ENCODE measurements around the gene SNAPC1. TPM values are rescaled to one million over a fixed set of nuclear protein-coding genes. Genes with fewer than 3 reads are reported as not detected.
"Not testable (repeated sequence)": the region's sequence is repeated elsewhere in the genome, so short reads cannot be mapped to it uniquely, and the experiment has no call there.

SNAPC1 gene
- total RNA-seq, 2 donors from 2014 or later = 6.2 to 9.5 TPM

GRCh38 chr14:61744238-61744637, 18.0 kb upstream of the SNAPC1 start:
- H3K4me3 ChIP-seq = no peak overlapping the region
- H3K27ac ChIP-seq = no peak overlapping the region
- no peaks in the 10 kb centered on the region for H3K27me3 ChIP-seq
- no peak for DNase-seq (ENCODE audit: low spot score)
- TF ChIP-seq CTCF (IDR thresholded peaks at IDR 0.05) = no peak
- peaks cover 66% of the 10 kb centered on the region for H3K36me3 ChIP-seq
- peaks cover 0 to 16% of the 10 kb centered on the region in 2 donors for H3K4me1 ChIP-seq
- no peaks in the 10 kb centered on the region for H3K9me3 ChIP-seq

DNA sequence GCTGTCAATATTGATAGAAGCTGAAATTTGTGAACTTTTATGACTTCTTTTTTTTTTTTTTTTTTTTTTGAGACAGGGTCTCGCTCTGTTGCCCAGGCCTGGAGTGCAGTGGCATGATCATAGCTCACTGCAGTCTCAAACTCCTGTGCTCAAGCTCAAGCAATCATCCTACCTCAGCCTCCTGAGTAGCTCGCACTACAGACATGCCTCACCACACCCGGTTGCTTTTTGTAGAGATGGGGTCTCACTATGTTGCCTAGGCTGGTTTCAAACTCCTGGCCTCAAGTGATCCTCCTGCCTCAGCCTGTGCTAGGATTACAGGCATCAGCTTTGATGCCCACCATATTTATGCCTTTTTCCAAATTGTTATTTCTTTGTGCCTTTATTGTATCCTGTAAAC, 15.9 kb upstream of the SNAPC1 start:
- peaks cover 54% of the 10 kb centered on the region for H3K36me3 ChIP-seq
- H3K9me3 ChIP-seq; H3K27me3 ChIP-seq; H3K4me3 ChIP-seq; DNase-seq (ENCODE audit: low spot score): not testable (repeated sequence)
- peak overlapping the region; percentile 19 to 49 for H3K27ac ChIP-seq
- H3K4me1 ChIP-seq = peaks cover 0 to 16% of the 10 kb centered on the region in 2 donors

DNA sequence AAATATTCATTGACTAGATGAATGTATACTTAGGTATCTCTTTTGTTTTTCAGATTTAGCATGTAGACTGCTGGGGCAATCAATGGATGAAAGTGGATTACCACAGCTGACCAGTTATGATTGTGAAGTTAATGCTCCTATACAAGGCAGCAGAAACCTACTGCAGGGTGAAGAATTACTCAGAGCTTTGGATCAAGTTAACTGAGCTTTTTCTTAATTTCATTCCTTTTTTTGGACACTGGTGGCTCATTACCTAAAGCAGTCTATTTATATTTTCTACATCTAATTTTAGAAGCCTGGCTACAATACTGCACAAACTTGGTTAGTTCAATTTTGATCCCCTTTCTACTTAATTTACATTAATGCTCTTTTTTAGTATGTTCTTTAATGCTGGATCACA, 15.3 kb upstream of the SNAPC1 start:
- TF ChIP-seq CTCF (IDR thresholded peaks at IDR 0.05) = no peak
- H3K36me3 ChIP-seq = peaks cover 49% of the 10 kb centered on the region
- no peaks in the 10 kb centered on the region for H3K27me3 ChIP-seq
- no peak overlapping the region for H3K4me3 ChIP-seq
- peak overlapping the region; percentile 19 to 49 for H3K27ac ChIP-seq
- H3K4me1 ChIP-seq = peaks cover 0 to 16% of the 10 kb centered on the region in 2 donors
- DNase-seq (ENCODE audit: low spot score) = no peak
- no peaks in the 10 kb centered on the region for H3K9me3 ChIP-seq

- Histone ChIP-seq H3K27ac (peak overlapping the region; percentile 19 to 49), H3K4me1 (peaks cover 0 to 16% of the 10 kb centered on the region in 2 donors), H3K9me3 (no peaks in the 10 kb centered on the region), H3K4me3 (no peak overlapping the region), H3K27me3 (no peaks in the 10 kb centered on the region), H3K36me3 (peaks cover 44% of the 10 kb centered on the region)
- no peak for DNase-seq (ENCODE audit: low spot score)
- TF ChIP-seq CTCF (IDR thresholded peaks at IDR 0.05) = no peak
Measured at GRCh38 chr14:61747342-61747741, 14.9 kb upstream of the SNAPC1 start.

DNA sequence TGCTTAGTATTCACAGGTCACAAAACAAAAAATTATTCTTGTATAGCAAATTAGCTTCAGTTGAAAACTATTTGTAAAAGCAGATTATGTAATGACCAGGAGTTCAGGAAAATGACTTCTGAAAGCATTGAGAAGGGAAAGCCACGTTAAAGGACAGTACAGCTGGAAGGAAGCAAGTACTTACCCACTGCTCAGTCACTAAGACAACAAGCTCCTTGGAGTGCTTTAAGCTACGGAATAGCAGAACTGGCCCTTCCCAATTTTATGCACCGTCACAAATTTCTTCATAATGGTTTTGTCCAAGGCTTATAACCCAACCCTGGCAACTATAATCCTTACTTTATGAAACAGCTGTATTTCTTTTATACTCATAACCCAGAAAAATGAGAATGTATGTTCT, 13.0 kb upstream of the SNAPC1 start:
- Histone ChIP-seq H3K4me3 (peak overlapping the region; percentile 38 to 65), H3K4me1 (peaks cover 0 to 16% of the 10 kb centered on the region in 2 donors)
- TF ChIP-seq CTCF (IDR thresholded peaks at IDR 0.05) = no peak

GRCh38 chr14:61749867-61750266, 12.4 kb upstream of the SNAPC1 start:
- TF ChIP-seq CTCF (IDR thresholded peaks at IDR 0.05) = no peak
- peak overlapping the region; percentile 38 to 65 for H3K4me3 ChIP-seq
- H3K9me3 ChIP-seq = no peaks in the 10 kb centered on the region
- DNase-seq (ENCODE audit: low spot score) = no peak
- peaks cover 0 to 16% of the 10 kb centered on the region in 2 donors for H3K4me1 ChIP-seq
- no peaks in the 10 kb centered on the region for H3K27me3 ChIP-seq
- peaks cover 24% of the 10 kb centered on the region for H3K36me3 ChIP-seq
- peak overlapping the region; percentile 78 to 91 for H3K27ac ChIP-seq

More for the DNA sequence above, 13.0 kb upstream of the SNAPC1 start:
- DNase-seq (ENCODE audit: low spot score) = no peak
- peak overlapping the region; percentile 78 to 91 for H3K27ac ChIP-seq
- peaks cover 26% of the 10 kb centered on the region for H3K36me3 ChIP-seq
- no peaks in the 10 kb centered on the region for H3K27me3 ChIP-seq
- H3K9me3 ChIP-seq = no peaks in the 10 kb centered on the region
